ENCODE measurements around the gene EHD4. TPM values are rescaled to one million over a fixed set of nuclear protein-coding genes. Genes with fewer than 3 reads are reported as not detected.

EHD4 gene
- total RNA-seq (9.5 and 22.0 TPM in 2 replicates), polyA plus RNA-seq (19.3 and 37.0 TPM in 2 replicates), polyA minus RNA-seq (ENCODE audit: low replicate concordance) (30.0 and 48.4 TPM in 2 replicates)
- 18.3 and 34.2 TPM in 2 replicates for polyA plus RNA-seq (2012)

GRCh38 chr15:41972253-41973242 lies at the start of gene EHD4:
TSS of gene EHD4 (minus strand) at chr15:41972557. CDS start at chr15:41972494, 63 bp downstream.
- Histone ChIP-seq H3K4me3 (replicated peaks in 1 of 4; ENCODE audit: control extremely low read depth in 1 of 4, insufficient read depth in 1 of 4, low read depth in 3 of 4, low read length in 4 of 4) (peak within 1 kb of the TSS; percentile 80 to 99 (median 92)), H3K36me3 (ENCODE audit: control insufficient read depth, insufficient read depth, low read length) (no peaks in the 10 kb centered on the region), H3K9me3 (ENCODE audit: control insufficient read depth, insufficient read depth, low read depth, low read length) (no peaks in the 10 kb centered on the region), H3K4me1 (ENCODE audit: control insufficient read depth, extremely low read depth, insufficient read depth, low read length) (peaks cover 7% of the 10 kb centered on the region), H3K4me2 (ENCODE audit: extremely low read depth, insufficient read depth, low read length) (peak within 1 kb of the TSS; percentile 93), H3K27ac (ENCODE audit: insufficient read depth, low read length) (peak within 1 kb of the TSS; percentile 85), H3K27me3 (ENCODE audit: control insufficient read depth, insufficient read depth, low read length) (peaks cover 2% of the 10 kb centered on the region), H3K79me2 (ENCODE audit: control insufficient read depth, insufficient read depth, low read length) (peaks cover 37% of the 10 kb centered on the region), H4K20me1 (ENCODE audit: control insufficient read depth, extremely low read depth, insufficient read depth, low read length) (no peaks in the 10 kb centered on the region), H3K9ac (ENCODE audit: insufficient read depth, low read length) (peak within 1 kb of the TSS; percentile 85), H2AFZ (ENCODE audit: low read length) (peak within 1 kb of the TSS; percentile 97)
- TF ChIP-seq, protein P1, sequence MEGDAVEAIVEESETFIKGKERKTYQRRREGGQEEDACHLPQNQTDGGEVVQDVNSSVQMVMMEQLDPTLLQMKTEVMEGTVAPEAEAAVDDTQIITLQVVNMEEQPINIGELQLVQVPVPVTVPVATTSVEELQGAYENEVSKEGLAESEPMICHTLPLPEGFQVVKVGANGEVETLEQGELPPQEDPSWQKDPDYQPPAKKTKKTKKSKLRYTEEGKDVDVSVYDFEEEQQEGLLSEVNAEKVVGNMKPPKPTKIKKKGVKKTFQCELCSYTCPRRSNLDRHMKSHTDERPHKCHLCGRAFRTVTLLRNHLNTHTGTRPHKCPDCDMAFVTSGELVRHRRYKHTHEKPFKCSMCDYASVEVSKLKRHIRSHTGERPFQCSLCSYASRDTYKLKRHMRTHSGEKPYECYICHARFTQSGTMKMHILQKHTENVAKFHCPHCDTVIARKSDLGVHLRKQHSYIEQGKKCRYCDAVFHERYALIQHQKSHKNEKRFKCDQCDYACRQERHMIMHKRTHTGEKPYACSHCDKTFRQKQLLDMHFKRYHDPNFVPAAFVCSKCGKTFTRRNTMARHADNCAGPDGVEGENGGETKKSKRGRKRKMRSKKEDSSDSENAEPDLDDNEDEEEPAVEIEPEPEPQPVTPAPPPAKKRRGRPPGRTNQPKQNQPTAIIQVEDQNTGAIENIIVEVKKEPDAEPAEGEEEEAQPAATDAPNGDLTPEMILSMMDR (conservative IDR thresholded peaks at IDR 0.05 in 1 of 2, IDR thresholded peaks at IDR 0.05 in 1 of 2; ENCODE audit: low read depth in 1 of 2, low read length in 2 of 2): peak; percentile 24 to 27
- no peak for TF ChIP-seq EZH2 (IDR thresholded peaks at IDR 0.05; ENCODE audit: low read length, missing control alignments)
- peak; percentile 99 for DNase-seq (ENCODE audit: low read depth in 2 of 2)

DNA sequence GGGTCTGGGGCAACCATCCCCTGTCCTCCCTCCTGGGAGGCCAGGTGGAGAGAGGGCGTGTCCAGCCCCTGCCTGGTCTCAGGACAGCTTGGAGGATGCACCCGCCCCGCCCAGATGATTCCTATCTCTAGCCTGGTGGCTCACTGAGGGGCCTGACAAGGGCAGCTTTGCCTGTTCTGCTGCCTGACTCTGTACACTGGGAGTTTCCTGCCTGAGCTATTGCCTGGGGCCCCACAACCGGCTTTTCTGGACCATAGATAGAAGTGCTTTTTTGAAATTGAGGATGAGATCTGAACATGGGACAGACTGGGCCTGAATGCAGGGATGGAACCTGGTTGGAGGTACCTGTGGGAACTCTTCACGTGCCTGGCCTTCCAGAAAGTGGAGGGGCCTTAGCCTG lies 49.2 kb upstream of the EHD4 start:
- Histone ChIP-seq H3K9me3 (ENCODE audit: control insufficient read depth, insufficient read depth, low read depth, low read length) (no peaks in the 10 kb centered on the region), H3K9ac (ENCODE audit: insufficient read depth, low read length) (no peak overlapping the region), H2AFZ (ENCODE audit: low read length) (no peak overlapping the region), H3K4me2 (ENCODE audit: extremely low read depth, insufficient read depth, low read length) (no peak overlapping the region), H4K20me1 (ENCODE audit: control insufficient read depth, extremely low read depth, insufficient read depth, low read length) (no peaks in the 10 kb centered on the region), H3K27me3 (ENCODE audit: control insufficient read depth, insufficient read depth, low read length) (peaks cover 18% of the 10 kb centered on the region), H3K4me3 (replicated peaks in 1 of 4; ENCODE audit: control extremely low read depth in 1 of 4, insufficient read depth in 1 of 4, low read depth in 3 of 4, low read length in 4 of 4) (no peak overlapping the region), H3K4me1 (ENCODE audit: control insufficient read depth, extremely low read depth, insufficient read depth, low read length) (no peaks in the 10 kb centered on the region), H3K36me3 (ENCODE audit: control insufficient read depth, insufficient read depth, low read length) (no peaks in the 10 kb centered on the region), H3K79me2 (ENCODE audit: control insufficient read depth, insufficient read depth, low read length) (no peaks in the 10 kb centered on the region), H3K27ac (ENCODE audit: insufficient read depth, low read length) (no peak overlapping the region)
- DNase-seq (ENCODE audit: low read depth in 2 of 2): no peak
- TF ChIP-seq EZH2 (IDR thresholded peaks at IDR 0.05; ENCODE audit: low read length, missing control alignments): no peak
- TF ChIP-seq, protein P1 (conservative IDR thresholded peaks at IDR 0.05 in 1 of 2, IDR thresholded peaks at IDR 0.05 in 1 of 2; ENCODE audit: low read depth in 1 of 2, low read length in 2 of 2): no peak

- no peak within 1 kb of the TSS for H3K4me3 ChIP-seq (replicated peaks in 1 of 4; ENCODE audit: control extremely low read depth in 1 of 4, insufficient read depth in 1 of 4, low read depth in 3 of 4, low read length in 4 of 4)
- H3K9me3 ChIP-seq (ENCODE audit: control insufficient read depth, insufficient read depth, low read depth, low read length): no peaks in the 10 kb centered on the region
- no peaks in the 10 kb centered on the region for H4K20me1 ChIP-seq (ENCODE audit: control insufficient read depth, extremely low read depth, insufficient read depth, low read length)
- H3K4me2 ChIP-seq (ENCODE audit: extremely low read depth, insufficient read depth, low read length): no peak within 1 kb of the TSS
- DNase-seq (ENCODE audit: low read depth in 2 of 2): no peak
- no peak for TF ChIP-seq EZH2 (IDR thresholded peaks at IDR 0.05; ENCODE audit: low read length, missing control alignments)
- TF ChIP-seq, protein P1 (conservative IDR thresholded peaks at IDR 0.05 in 1 of 2, IDR thresholded peaks at IDR 0.05 in 1 of 2; ENCODE audit: low read depth in 1 of 2, low read length in 2 of 2): no peak
- peaks cover 18% of the 10 kb centered on the region for H3K27me3 ChIP-seq (ENCODE audit: control insufficient read depth, insufficient read depth, low read length)
- H3K27ac ChIP-seq (ENCODE audit: insufficient read depth, low read length): no peak within 1 kb of the TSS
- no peaks in the 10 kb centered on the region for H3K4me1 ChIP-seq (ENCODE audit: control insufficient read depth, extremely low read depth, insufficient read depth, low read length)
- H3K9ac ChIP-seq (ENCODE audit: insufficient read depth, low read length): no peak within 1 kb of the TSS
- H2AFZ ChIP-seq (ENCODE audit: low read length): no peak within 1 kb of the TSS
- H3K79me2 ChIP-seq (ENCODE audit: control insufficient read depth, insufficient read depth, low read length): no peaks in the 10 kb centered on the region
- no peaks in the 10 kb centered on the region for H3K36me3 ChIP-seq (ENCODE audit: control insufficient read depth, insufficient read depth, low read length)
Observed at GRCh38 chr15:42020713-42021273, 48.4 kb upstream of the EHD4 start, which contains the start of gene PLA2G4E. TSS of gene PLA2G4E (minus strand) at chr15:42021042. CDS start at chr15:42021030, 12 bp downstream.

Data from fibroblast of lung (primary cell).